GM18868 (cell line): Measurements from ENCODE around the gene KYAT1.

ENCODE experiments used
- ATAC-seq: cut with Tn5 transposase; IDR thresholded peaks from one replicate; pipeline ENCODE4 v1.9.1; 2021; ENCODE audit warnings: mild to moderate bottlenecking, moderate library complexity; ENCODE audit not compliant: unreplicated experiment

Gene KYAT1

GRCh38 chr9:128881884-128882676 lies at the start of gene KYAT1, which contains the start of gene LRRC8A:
TSS of gene KYAT1 (minus strand) at chr9:128881950. CDS start at chr9:128845405, 36,545 bp downstream.
TSS of gene LRRC8A (plus strand) at chr9:128882133. CDS start at chr9:128907165, 25,032 bp downstream.
- ATAC-seq = peak; percentile 85

- ATAC-seq = no peak
Measured at GRCh38 chr9:128929560-128929959, 47.8 kb upstream of the KYAT1 start.

- no peak for ATAC-seq
Measured at GRCh38 chr9:128928624-128929023, 46.9 kb upstream of the KYAT1 start.

- ATAC-seq = no peak
Measured at GRCh38 chr9:128927731-128928411, 46.1 kb upstream of the KYAT1 start.

GRCh38 chr9:128923493-128923883 lies 41.7 kb upstream of the KYAT1 start:
- no peak for ATAC-seq

GRCh38 chr9:128921881-128922763 lies 40.4 kb upstream of the KYAT1 start:
- ATAC-seq = no peak

- no peak for ATAC-seq
Measured at GRCh38 chr9:128920381-128921058, 38.8 kb upstream of the KYAT1 start, which contains the start of gene PHYHD1. TSS of gene PHYHD1 (plus strand) at chr9:128920982. CDS start at chr9:128922324, 1,342 bp downstream.

- ATAC-seq = no peak
Measured at GRCh38 chr9:128919402-128920089, 37.8 kb upstream of the KYAT1 start.

GRCh38 chr9:128918921-128919320 lies 37.2 kb upstream of the KYAT1 start:
- ATAC-seq = no peak

- no peak for ATAC-seq
Measured at GRCh38 chr9:128917151-128917849, 35.5 kb upstream of the KYAT1 start.

- no peak for ATAC-seq
Measured at GRCh38 chr9:128916745-128917144, 35.0 kb upstream of the KYAT1 start.

- ATAC-seq = no peak
Measured at GRCh38 chr9:128916204-128916603, 34.5 kb upstream of the KYAT1 start.

GRCh38 chr9:128913995-128914772 lies 32.4 kb upstream of the KYAT1 start:
- ATAC-seq = no peak

- ATAC-seq = no peak
Measured at GRCh38 chr9:128913048-128913900, 31.5 kb upstream of the KYAT1 start.

- ATAC-seq = no peak
Measured at GRCh38 chr9:128912270-128912853, 30.6 kb upstream of the KYAT1 start.

- ATAC-seq = no peak
Measured at GRCh38 chr9:128911529-128912035, 29.8 kb upstream of the KYAT1 start.

- no peak for ATAC-seq
Measured at GRCh38 chr9:128910906-128911305, 29.2 kb upstream of the KYAT1 start.
